ENCODE data around the gene HOXC5. TPM values are rescaled to one million over a fixed set of nuclear protein-coding genes. Genes with fewer than 3 reads are reported as not detected.

HOXC5 gene
- total RNA-seq, 1 donor from 2014 or later, result not detected

- H3K9me3 Mint-ChIP-seq (ENCODE audit: unreplicated experiment), result peaks cover 5% of the 10 kb centered on the region
- H3K27ac Mint-ChIP-seq (ENCODE audit: unreplicated experiment), result no peak overlapping the region
- H3K4me3 Mint-ChIP-seq (ENCODE audit: unreplicated experiment), result no peak overlapping the region
- TF ChIP-seq CTCF (IDR thresholded peaks at IDR 0.05; ENCODE audit: partially characterized antibody, unreplicated experiment), result no peak
- DNase-seq, result no peak
- H3K27me3 Mint-ChIP-seq (ENCODE audit: unreplicated experiment), result peaks cover 58% of the 10 kb centered on the region
- H3K36me3 Mint-ChIP-seq (ENCODE audit: unreplicated experiment), result no peaks in the 10 kb centered on the region
- no peaks in the 10 kb centered on the region for H3K4me1 Mint-ChIP-seq (ENCODE audit: low read depth, unreplicated experiment)
These were observed 44.2 kb upstream of the HOXC5 start for GRCh38 chr12:53988541-53989226.

GRCh38 chr12:53989227-53990113 lies 43.4 kb upstream of the HOXC5 start:
- DNase-seq, result peak; percentile 54
- H3K4me1 Mint-ChIP-seq (ENCODE audit: low read depth, unreplicated experiment), result no peaks in the 10 kb centered on the region
- H3K4me3 Mint-ChIP-seq (ENCODE audit: unreplicated experiment), result no peak overlapping the region

DNA sequence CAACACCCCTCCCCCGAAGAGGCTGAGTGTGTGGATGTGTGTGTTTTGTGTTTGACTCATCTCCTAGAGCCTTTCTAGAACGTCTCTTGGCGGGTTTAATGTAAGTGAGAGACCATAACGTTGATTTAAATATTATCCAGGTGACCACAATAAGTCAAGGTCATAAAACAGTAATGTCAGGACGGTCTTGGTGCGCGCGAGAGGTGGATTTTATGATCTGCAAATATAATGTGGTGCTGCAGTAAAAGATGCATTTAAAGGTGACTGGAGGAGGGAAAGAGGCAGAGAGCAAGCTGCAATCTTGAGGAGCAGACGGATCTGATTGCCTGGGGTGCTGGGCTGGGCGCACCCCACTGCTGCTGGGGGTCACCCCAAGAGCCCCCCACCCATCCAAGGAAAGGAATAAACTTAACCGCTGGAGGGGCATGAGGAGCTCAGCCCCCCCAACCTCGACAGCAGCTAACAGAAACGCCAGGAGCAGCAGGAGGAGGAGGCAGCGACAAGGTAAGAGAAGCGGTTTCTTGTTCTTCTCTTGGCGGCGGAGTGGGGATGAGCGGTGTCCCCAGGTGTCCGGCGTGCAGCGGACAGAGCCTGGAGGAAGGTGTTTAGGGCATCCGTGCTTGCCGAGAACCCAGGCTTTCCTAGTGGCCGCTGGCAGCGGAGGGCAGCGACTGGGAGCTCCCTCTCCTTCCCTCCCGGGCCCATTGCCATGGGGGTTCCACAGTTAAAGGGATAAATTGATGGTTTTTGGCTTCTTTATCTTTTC lies 42.4 kb upstream of the HOXC5 start:
- H3K9me3 Mint-ChIP-seq (ENCODE audit: unreplicated experiment), result peaks cover 3% of the 10 kb centered on the region
- DNase-seq, result no peak
- H3K27ac Mint-ChIP-seq (ENCODE audit: unreplicated experiment), result no peak overlapping the region
- H3K36me3 Mint-ChIP-seq (ENCODE audit: unreplicated experiment), result no peaks in the 10 kb centered on the region
- no peak for TF ChIP-seq CTCF (IDR thresholded peaks at IDR 0.05; ENCODE audit: partially characterized antibody, unreplicated experiment)
- H3K27me3 Mint-ChIP-seq (ENCODE audit: unreplicated experiment), result peaks cover 65% of the 10 kb centered on the region
- no peak overlapping the region for H3K4me3 Mint-ChIP-seq (ENCODE audit: unreplicated experiment)
- H3K4me1 Mint-ChIP-seq (ENCODE audit: low read depth, unreplicated experiment), result no peaks in the 10 kb centered on the region

More at GRCh38 chr12:53989227-53990113, 43.4 kb upstream of the HOXC5 start:
- H3K27me3 Mint-ChIP-seq (ENCODE audit: unreplicated experiment), result peaks cover 63% of the 10 kb centered on the region
- TF ChIP-seq CTCF (IDR thresholded peaks at IDR 0.05; ENCODE audit: partially characterized antibody, unreplicated experiment), result peak; percentile 34
- H3K27ac Mint-ChIP-seq (ENCODE audit: unreplicated experiment), result no peak overlapping the region
- H3K36me3 Mint-ChIP-seq (ENCODE audit: unreplicated experiment), result no peaks in the 10 kb centered on the region
- H3K9me3 Mint-ChIP-seq (ENCODE audit: unreplicated experiment), result peaks cover 5% of the 10 kb centered on the region

- Mint-ChIP-seq H3K36me3 (ENCODE audit: unreplicated experiment) (no peaks in the 10 kb centered on the region), H3K27me3 (ENCODE audit: unreplicated experiment) (peaks cover 68% of the 10 kb centered on the region), H3K27ac (ENCODE audit: unreplicated experiment) (no peak overlapping the region), H3K4me3 (ENCODE audit: unreplicated experiment) (no peak overlapping the region), H3K4me1 (ENCODE audit: low read depth, unreplicated experiment) (no peaks in the 10 kb centered on the region), H3K9me3 (ENCODE audit: unreplicated experiment) (peaks cover 3% of the 10 kb centered on the region)
- no peak for DNase-seq
- no peak for TF ChIP-seq CTCF (IDR thresholded peaks at IDR 0.05; ENCODE audit: partially characterized antibody, unreplicated experiment)
These were observed 41.8 kb upstream of the HOXC5 start for GRCh38 chr12:53991077-53991460.
